AML-193 (cell line): ENCODE measurements around the gene ATP11A.
"Not testable (repeated sequence)": the region's sequence is repeated elsewhere in the genome, so short reads cannot be mapped to it uniquely, and the experiment has no call there.

Experiments used
- DNase-seq, 2 experiments: peaks; one replicate each; lab custom pipeline; 2025; lab: John Stamatoyannopoulos, UW

ATP11A gene

GRCh38 chr13:112670864-112671263 lies 19.0 kb upstream of the ATP11A start:
- no peak for DNase-seq

- DNase-seq = no peak
Measured at GRCh38 chr13:112671359-112671758, 18.5 kb upstream of the ATP11A start.

DNA sequence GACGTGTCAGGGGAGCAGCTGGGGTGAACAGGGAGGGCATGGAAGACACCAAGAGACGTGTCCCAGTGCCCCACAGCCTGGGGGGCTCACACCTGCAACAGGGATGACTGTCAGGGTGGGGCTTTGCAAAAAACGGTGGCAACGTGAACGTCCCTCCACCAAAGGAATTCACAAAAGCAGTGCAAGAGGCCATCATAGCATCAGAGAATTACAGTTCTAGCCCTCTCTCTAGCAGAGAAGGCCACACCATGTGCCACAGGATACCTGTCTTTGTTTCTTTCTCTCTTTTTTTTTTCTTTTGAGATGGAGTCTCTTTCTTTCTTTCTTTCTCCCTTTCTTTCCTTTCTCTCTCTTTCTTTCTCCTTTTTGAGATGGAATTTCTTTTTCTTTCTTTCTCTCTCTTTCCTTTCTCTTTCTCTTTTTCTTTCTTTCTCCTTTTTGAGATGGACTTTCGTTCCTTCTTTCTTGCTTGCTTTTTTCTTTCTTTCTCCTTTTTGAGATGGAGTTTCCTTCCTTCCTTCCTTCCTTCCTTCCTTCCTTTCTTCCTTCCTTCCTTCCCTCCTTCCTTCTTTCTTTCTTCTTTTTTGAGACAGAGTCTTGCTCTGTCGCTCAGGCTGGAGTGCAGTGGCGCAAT lies 17.1 kb upstream of the ATP11A start:
- no peak for DNase-seq

DNA sequence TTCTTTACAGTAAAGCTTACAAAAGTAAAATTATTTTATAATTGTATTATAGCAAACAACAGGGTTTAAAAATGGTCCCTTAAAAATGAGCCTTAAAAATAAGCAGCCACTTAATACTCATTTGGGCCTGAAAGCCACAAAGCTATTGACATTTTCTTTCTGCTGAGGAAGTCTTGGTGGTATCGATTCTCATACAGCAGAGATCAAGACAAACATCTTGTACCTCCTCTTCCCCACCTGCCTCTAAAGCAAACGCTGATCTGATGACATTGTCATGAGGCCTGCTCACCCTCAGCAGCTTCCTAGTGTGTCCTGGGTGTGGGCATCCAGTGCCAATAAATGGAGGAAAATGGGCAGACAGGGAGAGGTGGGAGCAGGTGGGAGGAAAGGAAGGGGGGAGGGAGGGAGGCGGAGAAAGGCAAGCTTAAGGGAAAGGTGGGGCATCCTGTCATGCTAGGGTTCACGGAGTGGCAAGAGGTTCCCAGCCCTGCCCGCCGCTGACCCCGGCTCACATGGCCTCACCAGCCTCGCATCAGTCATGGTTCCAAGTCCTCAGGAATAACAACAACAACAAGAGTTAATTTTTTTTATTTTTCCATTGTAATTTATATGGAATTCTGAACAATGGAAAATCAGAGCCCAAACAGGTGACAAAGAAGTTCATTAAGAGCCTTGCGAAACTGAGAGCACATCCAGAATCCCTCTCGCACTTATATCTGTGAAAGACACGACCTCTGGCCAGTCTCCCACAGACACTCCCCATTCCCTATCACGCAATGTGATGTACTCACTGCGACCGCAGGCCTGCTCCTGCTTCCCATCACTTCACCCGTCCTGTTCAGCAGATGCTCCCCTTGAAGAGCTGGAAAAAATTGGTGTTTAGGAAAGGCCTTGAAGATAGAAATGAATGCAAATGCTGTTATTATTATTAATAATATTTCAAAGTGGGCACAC lies 15.1 kb upstream of the ATP11A start:
- DNase-seq = no peak

DNA sequence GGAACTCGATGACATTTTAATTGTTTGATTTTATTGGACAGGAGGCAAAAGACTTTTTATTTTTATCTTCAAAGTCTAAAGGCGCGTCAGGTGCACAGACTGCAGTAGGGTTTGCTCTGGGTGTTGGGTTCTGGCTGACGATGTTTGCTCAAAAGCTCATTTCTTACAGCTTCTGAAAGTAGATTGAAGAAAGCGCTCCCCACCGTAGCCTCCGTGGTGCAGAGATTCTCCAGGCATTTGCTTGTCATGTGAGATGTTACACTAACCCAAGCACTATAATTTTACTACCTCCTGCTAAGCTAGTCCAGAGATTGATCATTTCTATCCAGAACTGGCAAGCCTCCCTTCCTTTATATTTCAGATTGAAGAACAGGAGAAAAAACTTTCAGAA lies 14.5 kb upstream of the ATP11A start:
- DNase-seq = no peak

GRCh38 chr13:112677421-112677962 lies 12.3 kb upstream of the ATP11A start:
- DNase-seq = not testable (repeated sequence)

DNA sequence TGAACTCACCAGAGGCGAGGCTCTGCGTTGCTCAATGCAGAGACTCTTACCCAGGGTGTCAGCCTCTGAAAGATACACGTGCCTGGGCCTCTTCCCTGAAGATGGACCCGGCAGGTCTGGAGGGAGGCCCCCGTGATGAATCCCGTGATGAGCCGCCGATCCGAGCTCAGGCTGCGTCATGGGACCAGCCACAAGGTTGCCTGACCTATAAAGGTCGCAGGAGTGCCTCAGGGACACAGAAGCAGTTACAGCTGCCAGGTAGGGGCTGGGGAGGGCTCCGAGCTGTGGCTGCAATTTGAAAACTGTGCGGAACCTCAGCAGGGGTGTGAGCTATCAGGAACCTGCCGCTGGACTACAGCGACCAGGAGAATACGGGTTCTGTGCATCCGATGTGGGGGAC lies 10.5 kb upstream of the ATP11A start:
- DNase-seq = no peak

DNA sequence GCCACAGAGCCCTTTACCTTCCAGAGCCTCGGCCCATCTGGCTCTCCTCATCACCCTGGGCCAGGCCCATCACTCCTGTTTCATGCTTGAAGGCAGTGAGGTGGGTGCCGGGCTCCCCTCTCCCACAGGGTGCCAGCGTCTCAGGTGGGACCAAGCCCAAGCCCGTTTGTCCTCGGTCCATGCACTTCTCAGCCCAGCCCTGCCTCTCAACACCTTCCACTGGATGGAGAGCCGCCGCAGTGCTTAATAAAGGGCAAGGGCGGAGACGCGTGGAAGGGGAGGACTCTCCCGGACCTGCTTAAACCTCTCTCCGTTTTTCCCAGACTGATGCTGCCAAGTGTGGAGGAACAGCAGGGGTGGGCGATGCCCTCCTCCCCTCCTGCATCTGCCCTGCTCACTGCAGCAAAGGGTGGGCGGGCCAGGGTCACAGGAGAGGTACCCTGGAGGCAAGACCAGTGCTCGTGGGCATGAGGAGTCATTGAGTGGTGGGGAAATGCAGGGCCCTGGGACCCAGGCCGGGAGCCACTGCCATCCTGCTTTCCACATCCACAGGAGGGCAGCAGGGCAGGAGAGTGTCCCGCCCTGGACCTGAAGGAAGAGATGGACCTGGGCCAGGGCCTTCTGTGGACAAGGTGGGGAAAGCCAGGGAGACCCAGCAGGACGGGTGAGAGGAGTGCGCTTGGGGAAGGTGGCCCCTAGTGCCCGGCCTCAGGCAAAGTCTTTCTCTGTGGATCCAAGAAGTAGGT lies 9.7 kb upstream of the ATP11A start:
- no peak for DNase-seq

GRCh38 chr13:112680741-112681360 lies 9.0 kb upstream of the ATP11A start:
- DNase-seq = no peak

DNA sequence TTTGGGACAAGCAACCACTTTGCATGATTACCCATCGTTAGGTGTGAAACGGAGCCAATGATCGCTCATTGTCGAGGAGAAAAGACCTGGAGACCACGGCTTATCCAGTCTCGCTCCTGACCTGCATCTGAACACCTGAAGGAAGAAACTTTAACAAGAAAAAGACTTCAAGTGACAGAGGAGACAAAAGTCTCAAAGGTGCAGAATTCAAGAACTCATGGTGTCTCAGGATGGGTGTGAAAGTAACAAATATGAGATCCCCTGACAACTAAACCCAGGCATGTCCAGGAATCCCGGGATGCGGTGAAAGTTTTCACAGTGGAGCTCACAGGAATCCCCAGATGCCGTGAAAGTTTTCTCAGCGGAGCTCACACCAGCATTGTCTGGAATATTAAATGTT lies 6.3 kb upstream of the ATP11A start:
- DNase-seq = no peak

DNA sequence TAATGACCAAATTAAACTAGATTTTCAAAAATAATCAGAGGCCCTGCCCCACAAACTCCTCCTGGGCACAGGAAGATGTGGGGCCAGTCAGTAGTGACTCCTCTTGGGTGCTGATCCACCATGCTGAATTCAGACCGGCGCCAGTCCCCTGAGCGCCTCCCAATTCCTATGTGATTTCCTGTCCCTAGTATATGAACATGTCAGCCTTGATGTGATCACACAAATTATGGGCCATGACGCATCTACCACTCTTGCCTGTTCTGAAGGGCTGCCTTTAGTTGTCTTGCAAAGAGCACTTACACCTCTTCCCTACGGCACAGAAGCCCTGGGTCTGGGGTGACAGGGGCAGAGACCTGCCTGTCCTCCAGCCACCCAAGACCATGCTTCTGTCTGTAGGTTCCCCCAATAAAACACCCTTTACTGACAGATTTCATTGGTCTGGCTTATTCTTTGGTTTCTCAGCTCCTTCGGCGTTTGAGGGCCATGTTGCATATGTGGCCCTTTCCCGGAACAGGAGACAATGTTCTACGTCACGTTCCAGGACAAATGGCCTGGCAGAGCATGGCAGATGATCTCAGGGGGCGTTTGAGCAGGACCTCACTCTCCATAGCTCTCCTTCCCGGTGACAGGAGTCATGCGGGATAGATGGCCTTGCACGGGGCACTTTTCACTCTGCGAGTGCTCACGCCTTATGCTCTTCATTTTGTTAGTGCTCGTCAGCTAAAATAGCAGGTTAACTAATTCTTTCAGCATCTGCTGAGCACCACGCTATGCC lies 5.6 kb upstream of the ATP11A start:
- no peak for DNase-seq

- not testable (repeated sequence) for DNase-seq
Measured at GRCh38 chr13:112685189-112685805, 4.5 kb upstream of the ATP11A start.

GRCh38 chr13:112685896-112686295 lies 3.9 kb upstream of the ATP11A start:
- no peak for DNase-seq

GRCh38 chr13:112686364-112686763 lies 3.5 kb upstream of the ATP11A start:
- no peak for DNase-seq

DNA sequence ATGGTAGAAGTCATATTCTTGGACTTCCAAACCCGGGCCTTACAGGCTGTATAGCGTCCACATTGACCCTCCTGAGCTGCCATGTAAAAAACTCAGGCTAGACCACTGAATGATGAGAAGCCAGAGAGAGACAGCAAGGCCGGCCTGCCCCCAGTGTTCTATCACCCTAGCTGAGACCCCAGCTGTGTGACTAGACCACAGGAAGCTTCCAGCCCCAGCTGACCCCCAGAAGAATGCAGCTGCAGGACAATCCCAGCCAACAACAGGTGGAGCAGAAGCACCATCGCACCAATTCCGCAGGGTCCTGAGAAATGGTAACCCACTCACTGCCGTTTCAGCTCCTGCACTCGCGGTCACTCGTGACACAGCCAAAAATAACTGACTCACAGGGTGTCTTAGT lies 2.9 kb upstream of the ATP11A start:
- no peak for DNase-seq

DNA sequence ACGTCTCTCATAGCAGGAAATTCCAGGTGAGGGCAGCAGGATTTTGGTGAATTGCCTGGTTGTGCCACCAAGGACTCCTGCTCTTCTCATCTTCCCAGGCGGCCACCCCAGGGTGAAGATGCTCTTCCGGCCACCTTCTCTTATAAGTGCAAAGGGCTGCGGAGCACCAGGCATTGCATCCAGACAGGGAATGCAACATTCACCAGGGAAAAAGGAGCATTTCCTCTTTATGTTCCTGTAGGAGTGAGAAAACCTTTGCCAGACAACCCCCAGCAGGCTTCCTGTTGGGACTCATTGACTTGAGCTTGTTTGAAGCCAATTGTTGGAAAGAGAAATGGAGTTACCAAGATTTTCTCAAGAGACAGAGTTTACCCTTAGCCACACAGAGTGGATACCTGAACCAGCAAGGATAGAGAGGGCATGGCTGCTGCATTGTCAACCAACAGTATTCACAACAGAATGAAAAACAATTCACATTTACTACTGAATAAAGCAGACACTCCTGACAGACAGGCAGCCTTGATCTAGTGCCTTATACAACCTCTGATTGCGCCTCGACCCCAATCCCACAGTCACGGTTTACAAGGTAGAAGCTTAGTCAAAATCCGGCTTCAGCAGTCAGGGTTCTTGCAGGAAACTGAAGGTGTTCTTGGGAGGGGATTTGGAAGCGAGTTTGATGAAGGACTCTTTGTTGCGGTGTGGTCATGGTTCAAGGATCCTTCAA lies 1.8 kb upstream of the ATP11A start:
- no peak for DNase-seq

DNA sequence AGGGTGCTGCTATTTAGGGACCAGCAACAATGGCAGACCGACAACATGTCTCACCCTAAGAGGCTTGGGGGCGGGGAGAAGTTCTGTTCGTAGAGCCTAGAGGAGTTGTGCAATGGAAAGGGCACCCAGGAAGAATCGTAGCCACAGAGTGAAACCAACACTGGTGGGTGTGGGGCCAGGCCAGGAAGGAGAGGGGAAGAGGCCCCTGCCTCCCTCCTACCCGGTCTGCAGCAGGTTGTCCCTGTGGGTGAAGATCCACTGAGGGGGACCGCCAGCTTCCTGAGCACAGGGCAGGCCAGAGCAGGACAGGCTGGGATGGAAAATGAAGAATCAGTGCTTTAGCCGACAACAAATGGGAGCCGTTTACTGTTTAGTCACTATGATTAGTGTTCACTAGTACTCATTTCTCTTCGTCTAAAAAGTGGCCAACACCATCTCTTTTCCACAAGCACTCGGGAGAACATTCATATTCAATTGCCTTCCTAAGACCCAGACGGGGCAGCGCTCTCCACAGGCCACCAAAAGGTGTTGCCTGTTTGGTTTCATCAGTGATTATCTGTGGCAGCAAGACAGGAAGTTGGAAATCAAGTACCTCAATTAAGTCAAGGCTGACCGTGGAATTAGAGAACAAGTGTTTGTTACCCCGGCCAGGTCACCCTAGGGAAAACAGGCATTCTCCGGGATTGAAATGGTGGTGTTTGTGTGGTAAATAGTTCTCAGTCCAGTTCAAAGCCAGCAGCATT lies 1.1 kb upstream of the ATP11A start:
- DNase-seq = peak; percentile 90 to 95

DNA sequence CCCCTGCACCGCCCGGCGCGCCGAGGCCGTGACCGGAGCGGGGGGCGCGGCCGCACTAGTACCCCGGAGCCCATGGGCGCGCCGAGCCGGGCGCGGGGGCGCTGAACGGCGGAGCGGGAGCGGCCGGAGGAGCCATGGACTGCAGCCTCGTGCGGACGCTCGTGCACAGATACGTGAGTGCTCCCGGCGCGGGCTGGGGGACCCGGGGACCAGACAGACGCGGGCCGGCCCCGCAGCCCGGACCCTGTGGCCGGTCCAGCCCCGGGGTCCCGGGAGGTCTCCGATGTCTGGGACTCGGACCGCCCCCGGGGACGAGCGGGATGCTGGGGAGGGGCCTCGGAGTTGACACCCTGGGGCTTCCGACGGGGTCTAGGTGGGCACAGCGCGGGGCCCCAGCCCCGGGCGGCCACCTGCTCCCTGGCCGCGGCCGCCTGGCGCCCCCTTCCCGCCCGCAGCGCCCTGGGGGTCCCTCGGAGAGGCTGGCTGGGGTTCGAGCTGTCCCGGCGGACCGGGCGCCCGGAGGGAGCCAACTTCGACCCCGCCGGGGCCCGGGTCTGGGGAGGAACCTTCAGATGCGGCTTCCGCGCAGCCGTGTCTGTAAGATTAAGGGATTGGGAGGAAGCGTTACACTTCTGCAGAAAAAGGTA lies 568 bp downstream of the ATP11A start:
- DNase-seq = peak in 1 of 2 experiments; percentile 46

GRCh38 chr13:112692104-112692503 lies 2.3 kb downstream of the ATP11A start:
- no peak for DNase-seq
